GM04503 (cell line): ENCODE measurements around the gene CFC1.
"Not testable (repeated sequence)": the region's sequence is repeated elsewhere in the genome, so short reads cannot be mapped to it uniquely, and the experiment has no call there.

Experiments
- DNase-seq: peaks from one replicate; pipeline ENCODE4 v3.0.0-alpha.2; 2012; ENCODE audit warnings: low read depth

Gene CFC1

GRCh38 chr2:130599393-130599792 lies at the start of gene CFC1:
Gene CFC1 (minus strand): TSS chr2:130599575. CDS start chr2:130599287, 288 bp downstream.
- not testable (repeated sequence) for DNase-seq

GRCh38 chr2:130641688-130642087 lies 42.3 kb upstream of the CFC1 start:
- DNase-seq: not testable (repeated sequence)

GRCh38 chr2:130638973-130639372 lies 39.6 kb upstream of the CFC1 start:
- not testable (repeated sequence) for DNase-seq

GRCh38 chr2:130628784-130629475 lies 29.6 kb upstream of the CFC1 start:
- DNase-seq: not testable (repeated sequence)

GRCh38 chr2:130611140-130611539 lies 11.8 kb upstream of the CFC1 start, which contains the start of gene POTEJ:
Gene POTEJ (plus strand): TSS chr2:130611440. CDS start chr2:130611533, 93 bp downstream.
- not testable (repeated sequence) for DNase-seq

- DNase-seq: not testable (repeated sequence)
Measured at GRCh38 chr2:130610486-130610885, 11.1 kb upstream of the CFC1 start.

GRCh38 chr2:130609002-130609920 lies 9.9 kb upstream of the CFC1 start:
- not testable (repeated sequence) for DNase-seq

GRCh38 chr2:130608276-130609001 lies 9.1 kb upstream of the CFC1 start:
- not testable (repeated sequence) for DNase-seq

GRCh38 chr2:130601648-130602302 lies 2.4 kb upstream of the CFC1 start:
- not testable (repeated sequence) for DNase-seq

- DNase-seq: not testable (repeated sequence)
Measured at GRCh38 chr2:130599926-130600325, 551 bp upstream of the CFC1 start.

GRCh38 chr2:130598463-130598862 lies 912 bp downstream of the CFC1 start:
- not testable (repeated sequence) for DNase-seq

GRCh38 chr2:130597994-130598393 lies 1.4 kb downstream of the CFC1 start:
- DNase-seq: not testable (repeated sequence)

GRCh38 chr2:130596757-130597156 lies 2.6 kb downstream of the CFC1 start:
- DNase-seq: not testable (repeated sequence)

GRCh38 chr2:130594011-130594410 lies 5.4 kb downstream of the CFC1 start:
- DNase-seq: not testable (repeated sequence)

GRCh38 chr2:130592791-130593414 lies 6.5 kb downstream of the CFC1 start:
- DNase-seq: not testable (repeated sequence)

GRCh38 chr2:130590842-130591359 lies 8.5 kb downstream of the CFC1 start:
- DNase-seq: not testable (repeated sequence)

- not testable (repeated sequence) for DNase-seq
Measured at GRCh38 chr2:130590170-130590841, 9.1 kb downstream of the CFC1 start.

GRCh38 chr2:130588688-130589458 lies 10.5 kb downstream of the CFC1 start:
- DNase-seq: not testable (repeated sequence)

GRCh38 chr2:130584726-130585125 lies 14.6 kb downstream of the CFC1 start:
- DNase-seq: not testable (repeated sequence)
